ENCODE results near the gene KCNJ5.
"Not testable (repeated sequence)": the region's sequence is repeated elsewhere in the genome, so short reads cannot be mapped to it uniquely, and the experiment has no call there.

The KCNJ5 gene

GRCh38 chr11:128914216-128915148, 23.3 kb downstream of the KCNJ5 start:
- DNase-seq: no peak

GRCh38 chr11:128915149-128915521, 24.0 kb downstream of the KCNJ5 start:
- DNase-seq: no peak

GRCh38 chr11:128916037-128916572, 24.9 kb downstream of the KCNJ5 start:
- no peak for DNase-seq

GRCh38 chr11:128916681-128917080, 25.5 kb downstream of the KCNJ5 start:
- DNase-seq: no peak

GRCh38 chr11:128917144-128917724, 26.1 kb downstream of the KCNJ5 start:
- DNase-seq: no peak

GRCh38 chr11:128919216-128919615, 28.1 kb downstream of the KCNJ5 start:
- DNase-seq: no peak

- not testable (repeated sequence) for DNase-seq
Measured at GRCh38 chr11:128919635-128920034, 28.5 kb downstream of the KCNJ5 start.

GRCh38 chr11:128920666-128921065, 29.5 kb downstream of the KCNJ5 start:
- no peak for DNase-seq

- DNase-seq: no peak
Measured at GRCh38 chr11:128921793-128922192, 30.6 kb downstream of the KCNJ5 start.

- DNase-seq: no peak
Measured at GRCh38 chr11:128924104-128924503, 32.9 kb downstream of the KCNJ5 start.

GRCh38 chr11:128924510-128925249, 33.5 kb downstream of the KCNJ5 start:
- DNase-seq: no peak

GRCh38 chr11:128925250-128925600, 34.1 kb downstream of the KCNJ5 start:
- no peak for DNase-seq

GRCh38 chr11:128926000-128926399, 34.8 kb downstream of the KCNJ5 start:
- DNase-seq: no peak

GRCh38 chr11:128926437-128927107, 35.4 kb downstream of the KCNJ5 start:
- DNase-seq: no peak

GRCh38 chr11:128927108-128927461, 35.9 kb downstream of the KCNJ5 start:
- DNase-seq: no peak

- DNase-seq: no peak
Measured at GRCh38 chr11:128927683-128928336, 36.7 kb downstream of the KCNJ5 start.

- no peak for DNase-seq
Measured at GRCh38 chr11:128928400-128928799, 37.2 kb downstream of the KCNJ5 start.

GRCh38 chr11:128929468-128929867, 38.3 kb downstream of the KCNJ5 start:
- no peak for DNase-seq

- DNase-seq: no peak
Measured at GRCh38 chr11:128929991-128930390, 38.8 kb downstream of the KCNJ5 start.

GRCh38 chr11:128931066-128931465, 39.9 kb downstream of the KCNJ5 start:
- DNase-seq: no peak

- DNase-seq: no peak
Measured at GRCh38 chr11:128931668-128932067, 40.5 kb downstream of the KCNJ5 start.

- peak; percentile 40 for DNase-seq
Measured at GRCh38 chr11:128933481-128934178, 42.5 kb downstream of the KCNJ5 start.

Data from GDM1 (cell line).